ENCODE measurements around the gene C19orf25.

DNA sequence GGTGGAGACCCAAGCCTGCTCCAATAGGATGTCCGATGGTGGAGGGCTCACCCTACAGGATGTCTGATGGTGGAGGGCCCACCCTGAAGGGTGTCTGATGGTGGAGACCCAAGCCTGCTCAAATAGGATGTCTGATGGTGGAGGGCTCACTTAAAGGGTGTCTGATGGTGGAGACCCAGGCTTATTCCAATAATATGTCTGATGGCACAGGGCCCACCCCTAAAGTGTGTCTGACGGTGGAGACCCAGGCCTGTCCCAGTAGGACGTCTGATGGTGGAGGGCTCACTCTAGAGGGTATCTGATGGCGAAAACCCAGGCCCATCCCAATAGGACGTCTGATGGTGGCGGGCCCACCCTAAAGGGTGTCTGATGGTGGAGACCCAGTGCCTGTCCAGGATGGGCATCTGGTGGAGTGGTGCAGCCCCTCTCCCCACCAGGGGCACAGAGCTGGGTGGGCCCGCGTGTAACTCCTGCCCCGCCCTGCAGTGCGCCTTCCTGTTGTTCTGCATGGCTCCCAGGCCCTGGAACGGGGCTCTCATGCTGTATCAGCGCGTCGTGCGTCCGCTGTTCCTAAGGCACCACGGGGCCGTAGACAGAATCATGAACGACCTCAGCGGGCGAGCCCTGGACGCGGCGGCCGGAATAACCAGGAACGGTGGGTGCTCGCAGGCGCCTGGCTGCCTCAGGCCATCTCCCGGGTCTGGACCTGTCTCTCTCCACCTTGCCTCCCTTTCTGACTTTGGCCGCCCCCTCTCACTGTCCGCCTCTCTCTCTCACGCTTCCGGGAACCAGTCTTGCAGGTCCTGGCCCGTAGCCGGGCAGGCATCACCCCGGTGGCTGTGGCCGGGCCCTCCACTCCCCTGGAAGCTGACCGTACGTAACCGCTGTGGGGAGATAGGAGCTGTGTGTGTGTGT, 17.0 kb upstream of the C19orf25 start:
- TF ChIP-seq, protein P1, sequence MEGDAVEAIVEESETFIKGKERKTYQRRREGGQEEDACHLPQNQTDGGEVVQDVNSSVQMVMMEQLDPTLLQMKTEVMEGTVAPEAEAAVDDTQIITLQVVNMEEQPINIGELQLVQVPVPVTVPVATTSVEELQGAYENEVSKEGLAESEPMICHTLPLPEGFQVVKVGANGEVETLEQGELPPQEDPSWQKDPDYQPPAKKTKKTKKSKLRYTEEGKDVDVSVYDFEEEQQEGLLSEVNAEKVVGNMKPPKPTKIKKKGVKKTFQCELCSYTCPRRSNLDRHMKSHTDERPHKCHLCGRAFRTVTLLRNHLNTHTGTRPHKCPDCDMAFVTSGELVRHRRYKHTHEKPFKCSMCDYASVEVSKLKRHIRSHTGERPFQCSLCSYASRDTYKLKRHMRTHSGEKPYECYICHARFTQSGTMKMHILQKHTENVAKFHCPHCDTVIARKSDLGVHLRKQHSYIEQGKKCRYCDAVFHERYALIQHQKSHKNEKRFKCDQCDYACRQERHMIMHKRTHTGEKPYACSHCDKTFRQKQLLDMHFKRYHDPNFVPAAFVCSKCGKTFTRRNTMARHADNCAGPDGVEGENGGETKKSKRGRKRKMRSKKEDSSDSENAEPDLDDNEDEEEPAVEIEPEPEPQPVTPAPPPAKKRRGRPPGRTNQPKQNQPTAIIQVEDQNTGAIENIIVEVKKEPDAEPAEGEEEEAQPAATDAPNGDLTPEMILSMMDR (IDR thresholded peaks at IDR 0.05; ENCODE audit: insufficient read depth, low read length), result no peak
- TF ChIP-seq GABPA (IDR thresholded peaks at IDR 0.05; ENCODE audit: low read depth), result no peak
- no peak for TF ChIP-seq POLR2AphosphoS5 (IDR thresholded peaks at IDR 0.05; ENCODE audit: low read depth)
